Transverse colon (tissue), 3 donors: Measurements from ENCODE around the gene MAPK14.

Experiments
- CTCF ChIP-seq, 5 experiments: fragments of 200-600 bp in 3 of 5; fragments of 450-650 bp in 2 of 5; sonication (generic) in 3 of 5; IDR thresholded peaks; 1 replicate in 2 of 5; 2 replicates in 3 of 5; pipeline ENCODE4 v1.5.1; 2016 to 2017; ENCODE audit warnings: antibody characterized with exemption in 5 of 5, inconsistent platforms in 3 of 5, mild to moderate bottlenecking in 2 of 5, moderate library complexity in 1 of 5
- EP300 ChIP-seq: sonication (generic); formaldehyde crosslinking; IDR thresholded peaks from one replicate; pipeline ENCODE4 v1.6.1; 2017; ENCODE audit warnings: antibody characterized with exemption, low read depth

GRCh38 chr6:36049582-36049981 lies 22.0 kb downstream of the MAPK14 start:
- TF ChIP-seq CTCF (IDR thresholded peaks at IDR 0.05) (no peak), EP300 (no peak)
